ENCODE results near the gene NDST4.

The NDST4 gene

DNA sequence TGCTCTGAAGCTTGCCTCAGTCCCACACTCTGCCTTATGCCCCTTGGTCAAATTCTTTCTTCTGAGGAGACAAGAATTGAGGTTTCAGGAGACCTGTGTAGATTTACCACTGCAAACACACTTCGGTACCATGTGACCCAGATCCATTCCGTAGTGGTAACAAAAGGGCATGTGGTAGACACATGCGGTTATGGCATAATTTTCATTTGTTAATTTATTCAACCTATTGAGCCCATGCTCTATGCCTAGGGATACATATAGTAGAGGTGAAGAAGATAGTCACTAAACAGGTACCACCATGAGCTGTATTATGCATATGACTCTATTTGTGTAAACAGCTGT, 190.9 kb downstream of the NDST4 start:
- DNase-seq = no peak
- intact Hi-C loops (cut with DNase I) = no loop called here

DNA sequence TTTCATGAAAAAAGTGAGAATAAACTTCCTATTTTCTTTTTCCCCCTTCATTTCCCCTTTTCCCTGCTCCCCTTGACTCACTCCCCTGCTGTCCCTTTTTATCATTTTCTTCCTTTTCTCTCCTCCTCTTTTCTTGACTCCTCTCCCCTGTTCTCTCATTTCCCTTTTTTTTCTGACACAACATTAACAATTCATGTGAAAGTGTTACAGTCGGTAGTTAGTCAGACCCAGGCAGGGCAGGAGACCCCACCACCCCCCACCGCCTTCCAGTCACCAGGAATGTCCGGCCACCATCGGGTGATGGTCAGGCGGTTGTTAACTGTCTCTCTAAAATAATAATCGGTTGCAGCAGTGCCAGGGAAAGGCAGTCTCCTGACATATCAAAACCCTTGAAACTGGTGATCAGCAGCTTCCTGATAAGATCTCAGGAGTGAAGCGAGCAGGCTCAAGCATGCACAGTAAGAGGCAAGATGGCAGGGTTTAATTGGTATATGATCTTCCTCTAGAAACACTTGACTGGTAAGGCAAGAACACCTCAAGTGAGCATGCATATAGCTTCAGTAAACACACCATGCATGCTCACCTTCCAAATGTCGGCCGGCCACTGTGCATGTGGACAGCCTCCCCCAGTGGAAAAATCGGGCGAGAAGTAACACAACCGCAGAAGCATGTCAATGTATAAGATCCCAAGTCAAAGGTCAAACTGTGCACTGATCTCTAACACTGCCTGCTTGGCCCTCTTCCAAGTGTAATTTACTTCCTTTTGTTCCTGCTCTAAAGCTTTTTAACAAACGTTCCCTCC, 191.4 kb downstream of the NDST4 start:
- no peak for DNase-seq
- intact Hi-C loops (cut with DNase I) = no loop called here

DNA sequence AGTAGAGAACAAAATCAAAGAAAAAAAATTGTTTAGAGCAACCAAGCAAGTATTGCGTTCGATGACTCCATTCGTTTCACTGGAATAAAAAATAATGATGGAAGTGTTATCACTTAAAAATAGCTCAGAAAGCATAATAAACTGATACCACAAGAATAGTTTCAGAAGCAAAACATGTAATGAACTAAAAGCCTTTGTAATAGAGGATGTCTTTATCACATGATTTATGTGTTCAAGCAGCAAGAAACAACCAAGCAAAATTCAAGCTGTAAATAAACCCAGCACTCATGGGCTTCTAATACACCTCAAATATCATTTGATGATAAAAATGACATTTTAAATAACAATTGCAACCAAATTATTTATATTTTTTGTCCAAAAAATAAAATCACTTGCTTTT, 192.2 kb downstream of the NDST4 start:
- no peak for DNase-seq
- intact Hi-C loops (cut with DNase I) = no loop called here

DNA sequence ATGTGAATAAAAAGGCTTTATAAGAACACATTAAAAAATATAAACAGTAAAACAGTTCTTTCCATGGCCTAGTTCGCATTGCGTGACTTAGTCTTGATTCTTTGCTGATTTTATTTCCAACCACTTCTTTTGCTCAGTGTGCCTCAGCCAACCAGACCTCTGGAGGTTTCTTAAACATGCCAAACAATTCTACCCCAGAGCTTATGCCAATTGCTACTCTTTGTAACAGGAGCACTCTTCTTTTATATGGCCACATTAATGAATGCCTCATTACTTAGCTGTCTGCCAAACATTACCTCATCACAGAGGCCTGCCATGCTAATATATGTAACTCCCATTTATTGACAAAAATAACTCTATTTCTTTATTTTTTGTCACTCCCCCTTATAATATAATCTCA, 202.3 kb downstream of the NDST4 start:
- intact Hi-C loops (cut with DNase I) = no loop called here
- no peak for DNase-seq

DNA sequence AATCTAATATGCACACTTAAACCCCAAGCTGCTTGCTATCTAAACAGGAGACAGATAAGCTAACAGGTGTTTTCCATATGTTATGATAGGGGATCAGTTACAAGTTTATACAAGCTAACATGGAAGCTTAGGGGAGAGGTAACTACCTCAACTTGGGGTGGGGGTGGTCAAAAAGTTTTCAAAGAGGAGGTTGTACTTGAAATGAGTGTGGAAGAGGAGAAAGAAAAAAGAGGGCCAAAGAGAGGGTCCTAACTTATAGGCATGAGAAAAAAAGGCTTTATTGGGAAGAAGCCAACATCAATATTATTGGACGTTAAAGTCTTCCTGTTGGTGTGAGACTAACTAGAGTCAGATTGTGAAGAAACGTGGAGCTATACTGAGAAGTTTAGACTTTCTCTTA, 205.9 kb downstream of the NDST4 start:
- DNase-seq = no peak
- intact Hi-C loops (cut with DNase I) = no loop called here

DNA sequence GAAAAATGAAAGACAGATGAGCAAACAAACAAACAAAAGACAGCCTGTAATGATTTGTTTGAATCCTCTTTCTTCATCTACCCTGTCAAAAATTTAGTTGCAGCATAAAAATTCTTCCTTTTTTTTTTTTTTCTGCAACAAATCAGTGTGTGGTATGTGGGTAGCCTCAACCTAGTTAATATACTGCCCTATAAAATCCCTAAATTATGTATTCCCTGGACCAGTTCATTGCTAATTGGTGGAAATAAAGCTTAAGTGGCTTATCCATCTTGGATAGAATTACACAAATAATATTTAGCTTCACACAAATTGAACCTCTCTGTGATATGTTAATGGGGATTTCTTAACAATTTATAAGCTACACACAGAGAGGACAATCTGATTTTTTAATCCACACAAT, 208.4 kb downstream of the NDST4 start:
- DNase-seq = no peak
- intact Hi-C loops (cut with DNase I) = no loop called here

DNA sequence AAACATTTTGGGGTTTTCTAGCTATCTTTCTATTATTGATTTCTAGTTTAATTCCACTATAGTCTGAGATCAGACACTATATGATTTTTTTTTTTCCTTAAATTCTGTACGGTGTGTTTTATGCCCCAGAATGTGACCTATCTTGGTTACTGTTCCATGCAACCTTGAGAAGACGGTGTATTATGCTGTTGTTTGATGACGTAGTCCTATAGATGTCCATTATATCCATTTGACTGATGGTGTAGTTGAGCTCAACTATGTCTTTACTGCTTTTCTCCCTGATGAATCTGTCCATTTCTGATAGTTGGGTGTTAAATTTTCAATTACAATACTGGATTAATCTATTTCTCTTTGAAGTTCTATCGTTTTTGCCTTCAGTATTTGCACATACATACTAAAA, 212.5 kb downstream of the NDST4 start:
- intact Hi-C loops (cut with DNase I) = no loop called here
- DNase-seq = no peak

DNA sequence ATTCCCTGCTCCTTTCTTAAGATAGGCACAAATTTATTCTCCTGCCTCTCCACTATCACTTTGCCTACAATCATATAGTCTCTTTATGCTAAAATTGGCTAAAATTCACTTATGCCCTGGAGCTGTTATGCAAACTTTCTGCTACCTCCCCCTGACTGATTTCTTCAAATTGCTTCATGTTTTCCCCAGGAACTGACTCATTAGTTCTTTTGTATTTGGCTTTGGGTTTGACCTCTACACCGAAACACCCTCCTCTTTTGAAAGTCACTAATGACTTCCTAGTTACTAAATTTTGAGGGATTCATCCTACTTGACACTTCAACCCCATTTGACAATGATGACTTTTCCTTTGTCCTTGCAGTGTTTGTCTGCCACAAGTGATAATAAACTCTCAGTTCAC, 222.6 kb downstream of the NDST4 start:
- no peak for DNase-seq
- intact Hi-C loops (cut with DNase I) = no loop called here

DNA sequence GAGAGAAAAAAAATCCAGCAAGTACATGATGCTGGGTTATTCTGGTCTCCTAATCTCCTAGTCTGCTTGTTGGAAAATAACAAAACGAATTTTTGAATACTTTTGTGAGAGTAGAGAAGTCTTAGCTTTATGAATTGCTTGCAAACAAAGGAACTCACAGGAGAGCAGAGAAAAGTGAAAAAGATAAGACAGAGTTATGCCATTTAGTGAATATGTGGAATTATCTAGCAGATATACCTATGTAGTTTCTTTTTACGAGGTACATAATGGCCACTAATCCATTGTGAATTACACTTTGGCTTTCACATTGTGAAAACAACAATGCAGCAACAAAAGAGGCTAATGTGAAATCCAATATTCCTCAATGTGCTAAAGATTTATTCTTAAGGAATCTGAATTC, 226.7 kb downstream of the NDST4 start:
- DNase-seq = no peak
- intact Hi-C loops (cut with DNase I) = no loop called here

DNA sequence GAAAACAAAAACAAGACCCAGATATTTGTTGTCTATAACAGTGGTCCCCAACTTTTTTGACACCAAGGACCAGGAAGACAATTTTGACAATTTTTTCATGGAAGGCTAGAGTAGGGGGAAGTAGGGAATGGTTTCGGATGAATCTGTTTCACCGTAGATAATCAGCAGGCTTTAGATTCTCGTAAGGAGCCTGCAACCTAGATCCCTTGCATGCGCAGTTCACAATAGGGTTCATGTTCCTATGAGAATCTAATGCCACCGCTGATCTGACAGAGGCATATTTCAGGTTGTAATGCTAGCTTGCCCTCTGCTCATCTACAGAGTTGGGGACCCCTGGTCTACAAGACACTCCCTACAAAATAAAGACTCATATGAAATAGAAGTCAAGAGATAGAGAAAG, 229.8 kb downstream of the NDST4 start:
- intact Hi-C loops (cut with DNase I) = no loop called here
- DNase-seq = no peak

DNA sequence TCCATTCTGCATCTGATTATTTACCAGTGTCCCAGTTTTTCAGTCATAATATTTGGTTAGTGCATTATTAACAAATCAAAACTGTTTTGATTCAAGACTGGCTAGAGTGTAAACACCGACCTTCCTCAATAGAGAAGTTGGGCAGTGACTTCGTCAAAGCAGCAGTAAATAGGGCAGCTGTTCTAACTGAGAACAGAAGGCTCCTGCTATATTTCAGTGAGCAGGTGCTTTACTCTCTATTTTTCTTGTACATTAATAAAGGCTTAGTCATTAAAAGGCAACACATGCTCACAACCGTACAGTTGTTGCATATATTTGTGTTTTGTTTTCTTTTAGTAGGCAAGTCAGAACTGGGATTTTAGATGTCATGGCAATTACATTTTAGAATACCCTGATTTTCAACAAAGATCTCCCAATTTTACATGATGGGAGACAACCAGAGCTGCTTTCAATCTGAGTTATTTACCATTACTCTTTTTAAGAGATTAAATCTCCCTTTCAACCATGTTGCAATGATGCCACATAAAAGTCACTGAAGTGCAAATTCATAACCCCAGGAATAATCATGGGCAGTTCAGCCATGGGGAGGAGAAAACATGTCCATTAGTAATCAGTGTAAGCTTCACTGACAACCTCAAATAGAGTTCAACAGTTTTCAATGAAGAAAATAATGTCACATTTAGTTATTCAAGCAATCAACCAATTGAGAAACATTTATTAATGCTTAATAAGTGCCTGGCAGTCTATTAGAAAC, 233.3 kb downstream of the NDST4 start:
- no peak for DNase-seq
- intact Hi-C loops (cut with DNase I) = no loop called here

DNA sequence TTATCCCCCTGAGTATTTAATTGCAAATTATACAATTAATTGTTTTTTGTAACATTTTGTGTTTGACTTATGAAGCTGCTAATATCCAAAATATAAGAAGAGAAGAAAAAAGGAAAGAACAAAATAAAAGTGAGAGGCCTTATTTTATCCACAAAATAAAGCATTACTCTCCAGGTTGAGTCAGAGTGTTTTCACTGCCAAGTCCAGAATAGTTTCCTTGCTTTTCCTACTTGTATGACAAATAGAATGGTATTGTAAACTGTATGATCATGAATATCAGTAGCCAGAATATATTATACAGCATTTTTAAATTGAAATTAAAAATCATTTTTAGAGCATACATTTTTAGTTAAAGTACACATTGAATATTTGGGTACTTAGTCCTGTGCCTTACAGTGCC, 237.8 kb downstream of the NDST4 start:
- no peak for DNase-seq
- intact Hi-C loops (cut with DNase I) = no loop called here

DNA sequence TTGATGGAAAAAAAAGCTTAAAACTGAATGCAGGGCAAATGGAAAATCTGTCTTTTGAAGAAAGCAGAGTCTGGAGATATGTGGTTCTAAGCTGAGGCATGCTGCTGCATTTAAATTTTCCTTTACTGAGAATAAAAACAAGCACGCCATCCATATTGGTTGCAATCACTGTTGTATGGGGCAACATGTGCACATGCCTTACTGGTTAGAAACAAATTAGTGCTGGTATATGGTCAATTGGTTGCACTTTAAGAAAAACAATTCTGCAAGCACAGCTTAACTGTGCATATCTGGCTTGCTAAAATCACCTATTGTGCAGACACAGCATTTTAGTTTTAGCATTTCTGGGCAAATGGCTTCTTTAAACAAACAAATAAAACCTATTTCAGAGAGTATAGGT, 239.1 kb downstream of the NDST4 start:
- intact Hi-C loops (cut with DNase I) = no loop called here
- no peak for DNase-seq

DNA sequence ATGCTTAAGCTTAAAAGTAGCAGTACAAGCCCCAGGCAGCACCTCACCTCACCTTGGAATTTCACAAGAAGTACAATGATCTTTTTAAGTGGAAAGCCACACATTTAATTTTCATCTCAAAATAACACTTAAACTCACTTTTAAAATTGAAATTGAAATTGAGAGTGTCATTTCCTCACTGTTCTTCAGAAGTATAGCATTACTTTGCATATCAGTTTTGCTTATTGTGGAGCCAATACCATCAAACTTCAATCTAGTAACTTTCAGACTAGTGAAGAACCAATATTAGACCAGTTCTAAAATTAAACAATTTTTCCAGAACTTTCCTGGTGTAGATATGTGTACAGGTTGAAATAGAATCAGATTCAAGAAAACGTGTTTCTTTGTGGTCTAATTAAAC, 242.4 kb downstream of the NDST4 start:
- intact Hi-C loops (cut with DNase I) = no loop called here
- no peak for DNase-seq

DNA sequence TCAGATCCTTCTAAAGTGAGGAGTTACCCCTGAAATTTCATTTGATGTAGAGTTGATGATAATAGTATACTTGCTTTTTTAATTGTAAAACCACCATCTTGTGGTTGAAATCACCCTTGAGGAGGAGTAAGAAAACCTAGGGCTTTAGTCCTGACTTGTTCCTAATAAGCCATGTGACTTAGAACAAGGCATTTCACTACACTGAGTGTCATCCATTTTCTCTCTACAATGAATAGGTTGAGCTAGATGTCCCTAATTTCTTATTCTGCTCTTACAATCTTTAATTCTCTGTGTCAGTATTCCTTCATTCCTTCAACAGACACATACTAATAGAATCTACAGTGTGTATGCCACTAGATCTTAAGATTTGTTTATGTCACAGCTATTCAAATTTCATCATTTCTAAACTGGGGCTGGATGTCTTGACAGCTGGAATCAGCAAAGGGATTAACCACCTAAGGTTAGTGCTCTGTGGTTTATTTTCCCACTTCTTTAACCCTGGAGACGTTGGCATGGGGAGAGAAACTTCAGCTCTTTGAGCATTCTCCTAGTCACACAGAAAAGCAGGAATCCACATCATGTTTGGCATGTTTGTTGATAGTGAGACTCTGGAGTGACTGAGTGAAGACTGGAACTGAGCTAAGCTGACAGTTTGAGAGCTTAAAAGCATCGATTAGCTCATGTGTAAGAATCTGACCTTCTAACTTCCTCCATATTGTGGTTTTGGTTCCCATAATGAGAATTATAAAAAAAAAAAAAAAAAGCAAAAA, 246.3 kb downstream of the NDST4 start:
- no peak for DNase-seq
- intact Hi-C loops (cut with DNase I) = no loop called here

DNA sequence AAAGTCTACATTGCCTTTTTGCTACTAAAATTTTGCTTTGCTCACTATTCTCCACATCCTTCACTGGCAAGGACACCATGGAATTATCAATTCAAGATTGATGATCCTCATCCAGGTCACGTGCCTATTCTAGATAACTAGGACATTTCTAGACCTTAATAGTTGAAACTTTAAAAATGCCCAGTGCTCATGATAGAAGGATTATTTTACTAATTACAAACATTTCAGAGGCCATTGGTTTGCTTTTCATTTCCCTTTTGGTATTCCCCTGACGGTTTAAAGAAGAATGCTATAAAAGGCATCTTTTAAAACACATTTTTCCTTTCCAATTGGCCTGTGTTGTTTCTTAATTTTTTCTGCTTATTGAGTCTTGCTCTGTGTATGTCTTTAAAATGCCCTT, 249.4 kb downstream of the NDST4 start:
- intact Hi-C loops (cut with DNase I) = no loop called here
- DNase-seq = no peak

DNA sequence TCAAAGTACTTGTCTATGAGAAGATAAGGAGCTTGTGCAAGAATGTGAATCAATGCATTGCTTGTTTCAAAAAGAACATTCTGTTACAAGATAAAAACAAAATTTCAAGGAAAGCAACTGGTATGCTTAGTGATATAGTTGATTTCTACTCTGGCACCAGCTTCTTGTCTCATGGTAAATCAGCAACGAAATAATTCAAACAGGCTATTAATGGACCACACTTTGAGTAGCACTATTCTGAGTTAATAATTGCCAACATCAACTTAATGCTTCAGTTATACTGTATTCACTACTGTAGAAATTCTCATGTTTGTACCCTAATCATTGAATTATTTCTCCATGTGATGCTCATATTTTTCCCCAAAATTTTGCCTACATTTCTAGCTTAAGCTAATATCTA, 252.6 kb downstream of the NDST4 start:
- intact Hi-C loops (cut with DNase I) = no loop called here
- no peak for DNase-seq

DNA sequence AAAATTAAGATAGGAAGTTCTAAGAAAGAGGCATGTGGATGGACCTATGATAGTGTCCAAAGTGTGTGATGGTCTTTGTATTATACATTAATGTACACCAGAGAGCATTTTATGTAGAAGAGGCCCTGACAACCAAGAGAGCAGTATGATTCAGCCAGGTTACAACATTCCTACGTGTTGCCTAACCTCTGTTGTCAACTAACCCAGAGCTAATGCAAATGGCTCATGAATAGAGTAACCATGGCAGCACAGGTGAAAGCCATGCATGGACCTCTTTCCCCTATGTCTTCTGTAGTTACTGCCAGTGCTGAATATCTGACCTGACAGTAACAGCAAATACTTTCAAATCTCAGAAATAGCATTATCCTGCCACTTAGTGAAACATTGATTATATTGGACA, 255.6 kb downstream of the NDST4 start:
- no peak for DNase-seq
- intact Hi-C loops (cut with DNase I) = no loop called here

DNA sequence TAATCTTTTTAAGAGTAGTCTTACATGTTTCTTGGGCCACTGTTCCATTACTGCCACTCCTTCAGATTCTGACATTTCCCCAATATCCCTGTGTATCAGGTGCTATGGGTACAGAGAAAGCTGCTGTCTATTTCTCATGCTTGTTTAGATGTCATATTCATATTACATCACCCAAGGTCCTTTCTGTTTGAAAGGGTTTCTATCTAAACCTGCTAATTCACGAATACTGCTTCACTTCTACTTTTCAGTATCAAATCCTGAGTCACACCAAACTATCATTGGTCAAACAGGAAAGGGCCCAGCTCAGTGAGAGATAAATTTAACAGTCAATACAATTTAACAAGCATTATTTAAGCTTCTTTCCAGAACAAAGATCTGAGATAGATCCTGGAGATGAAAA, 273.4 kb downstream of the NDST4 start:
- no peak for DNase-seq
- intact Hi-C loops (cut with DNase I) = no loop called here

DNA sequence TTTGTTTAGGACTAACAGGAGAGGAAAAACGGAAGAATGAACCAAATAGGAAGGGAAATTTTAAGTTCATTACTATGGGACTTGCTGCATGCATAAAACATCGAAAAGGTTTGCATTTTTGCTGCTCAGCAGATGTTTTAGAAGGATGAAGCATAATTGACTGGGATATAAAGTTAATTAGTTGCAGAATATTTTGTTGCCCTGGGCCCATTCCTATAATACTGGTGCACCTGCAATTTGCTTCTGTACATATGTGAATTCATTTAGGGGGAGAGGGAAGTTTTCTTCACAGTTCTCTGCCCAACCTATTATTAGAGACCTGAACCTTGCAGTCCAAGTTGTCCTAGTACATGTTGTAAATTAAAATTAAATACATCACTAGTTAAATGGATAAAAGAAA, 282.8 kb downstream of the NDST4 start:
- no peak for DNase-seq
- intact Hi-C loops (cut with DNase I) = no loop called here

Data from head of caudate nucleus (tissue), 42 donors.